Vagina (tissue), 2 donors: Measurements from ENCODE around the gene OR1D5.

ENCODE experiments used
- CTCF ChIP-seq, 3 experiments: fragments of 450-650 bp in 2 of 3; fragments of 200-600 bp in 1 of 3; sonication (generic) in 1 of 3; IDR thresholded peaks; one replicate each; pipeline ENCODE4 v1.5.1; 2017 to 2019; ENCODE audit warnings: antibody characterized with exemption in 3 of 3, mild to moderate bottlenecking in 2 of 3, moderate library complexity in 2 of 3
- POLR2A ChIP-seq, 2 donors: fragments of 450-650 bp; IDR thresholded peaks; one replicate each; pipeline ENCODE4 v1.6.1; 2017; ENCODE audit warnings: antibody characterized with exemption in 2 of 2, mild to moderate bottlenecking in 2 of 2, moderate library complexity in 2 of 2

- TF ChIP-seq CTCF (IDR thresholded peaks at IDR 0.05) (no peak), POLR2A (IDR thresholded peaks at IDR 0.05) (no peak)
Observed at GRCh38 chr17:3015890-3016289, 47.5 kb downstream of the OR1D5 start.
